Measurements from ENCODE around the gene HIF3A. TPM values are rescaled to one million over a fixed set of nuclear protein-coding genes. Genes with fewer than 3 reads are reported as not detected.
"Not testable (repeated sequence)": the region's sequence is repeated elsewhere in the genome, so short reads cannot be mapped to it uniquely, and the experiment has no call there.

The HIF3A gene
- total and polyA plus RNA-seq, 2 experiments from 2014 or later = 54.6 to 149 TPM

DNA sequence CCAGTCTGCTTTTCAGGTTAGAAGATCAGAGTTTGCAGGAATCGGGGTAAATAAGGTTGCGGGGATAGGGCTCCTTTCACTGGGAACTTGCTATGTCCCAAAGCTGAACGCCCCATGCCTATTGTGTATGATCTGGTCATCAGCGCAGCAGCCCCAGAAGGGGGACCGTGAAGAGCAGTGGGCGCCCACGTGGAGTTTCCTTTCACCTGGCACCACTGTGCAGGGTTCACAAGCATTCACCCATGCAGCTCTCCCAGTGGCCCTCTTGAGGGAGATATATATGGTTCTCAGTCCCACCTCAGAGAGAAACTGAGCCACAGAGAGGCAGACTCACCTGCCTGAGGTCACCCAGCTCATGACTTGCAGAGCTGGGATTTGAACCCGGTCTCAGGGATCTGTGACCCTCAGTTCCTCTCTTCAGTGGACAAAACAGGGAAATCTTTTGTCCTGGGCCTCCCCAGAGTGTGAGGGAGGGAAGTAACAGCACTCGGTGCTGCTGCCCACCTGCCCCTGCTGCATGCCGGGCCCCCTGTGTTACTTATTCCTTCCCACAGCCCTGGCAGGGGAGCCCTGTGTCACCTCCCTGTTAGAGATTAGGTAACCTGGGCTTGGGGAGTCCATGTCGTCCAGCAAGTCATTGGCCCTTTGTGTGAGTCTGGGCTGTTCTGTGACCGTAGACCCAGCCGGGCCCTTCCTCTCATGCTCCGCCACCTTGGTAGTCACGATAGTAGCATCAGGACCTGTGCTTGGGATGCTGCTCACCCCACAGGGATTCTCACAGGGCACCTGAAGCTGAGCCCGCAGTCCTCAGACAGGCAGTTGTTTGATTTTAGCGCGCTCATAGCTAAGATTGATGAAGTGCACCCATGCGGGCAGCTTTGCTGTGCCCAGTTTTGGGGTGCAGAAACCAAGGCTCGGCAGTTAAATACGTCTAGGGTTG is 78.0 kb downstream of the HIF3A start:
- TF ChIP-seq, protein P1, sequence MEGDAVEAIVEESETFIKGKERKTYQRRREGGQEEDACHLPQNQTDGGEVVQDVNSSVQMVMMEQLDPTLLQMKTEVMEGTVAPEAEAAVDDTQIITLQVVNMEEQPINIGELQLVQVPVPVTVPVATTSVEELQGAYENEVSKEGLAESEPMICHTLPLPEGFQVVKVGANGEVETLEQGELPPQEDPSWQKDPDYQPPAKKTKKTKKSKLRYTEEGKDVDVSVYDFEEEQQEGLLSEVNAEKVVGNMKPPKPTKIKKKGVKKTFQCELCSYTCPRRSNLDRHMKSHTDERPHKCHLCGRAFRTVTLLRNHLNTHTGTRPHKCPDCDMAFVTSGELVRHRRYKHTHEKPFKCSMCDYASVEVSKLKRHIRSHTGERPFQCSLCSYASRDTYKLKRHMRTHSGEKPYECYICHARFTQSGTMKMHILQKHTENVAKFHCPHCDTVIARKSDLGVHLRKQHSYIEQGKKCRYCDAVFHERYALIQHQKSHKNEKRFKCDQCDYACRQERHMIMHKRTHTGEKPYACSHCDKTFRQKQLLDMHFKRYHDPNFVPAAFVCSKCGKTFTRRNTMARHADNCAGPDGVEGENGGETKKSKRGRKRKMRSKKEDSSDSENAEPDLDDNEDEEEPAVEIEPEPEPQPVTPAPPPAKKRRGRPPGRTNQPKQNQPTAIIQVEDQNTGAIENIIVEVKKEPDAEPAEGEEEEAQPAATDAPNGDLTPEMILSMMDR (IDR thresholded peaks at IDR 0.05; ENCODE audit: poor library complexity) = no peak
- TF ChIP-seq EZH2phosphoT487 (IDR thresholded peaks at IDR 0.05; ENCODE audit: low read depth, severe bottlenecking, unreplicated experiment) (no peak), EZH2 (IDR thresholded peaks at IDR 0.05; ENCODE audit: borderline replicate concordance) (no peak)
- H3K9me2 ChIP-seq (replicated peaks; ENCODE audit: insufficient read depth) = no peaks in the 10 kb centered on the region
- H3K27me3 ChIP-seq = no peaks in the 10 kb centered on the region
- no peak overlapping the region for H3K4me3 ChIP-seq
- no peak overlapping the region for H3K27ac ChIP-seq
- peaks cover 24% of the 10 kb centered on the region for H3K4me1 ChIP-seq (ENCODE audit: insufficient read depth)
- H3K9me3 ChIP-seq (ENCODE audit: low read depth) = no peaks in the 10 kb centered on the region
- H3K36me3 ChIP-seq (replicated peaks; ENCODE audit: insufficient read depth, low read depth) = no peaks in the 10 kb centered on the region
- peaks cover 13% of the 10 kb centered on the region for H4K20me1 ChIP-seq (ENCODE audit: insufficient read depth, poor library complexity, severe bottlenecking)
- WGBS (ENCODE audit: low lambda C conversion rate, missing lambda C conversion rate) = 89% methylated on average over 18 of the region's 21 CpGs
- peaks cover 33% of the 10 kb centered on the region for H3K79me2 ChIP-seq
- no peak overlapping the region for H3K4me2 ChIP-seq
- peak; percentile 3 for DNase-seq (ENCODE audit: low spot score)
- H2AFZ ChIP-seq = no peak overlapping the region

GRCh38 chr19:46375476-46376067 is 78.7 kb downstream of the HIF3A start:
- peaks cover 37% of the 10 kb centered on the region for H3K79me2 ChIP-seq
- H3K4me3 ChIP-seq; H3K4me2 ChIP-seq; H3K27ac ChIP-seq; DNase-seq (ENCODE audit: low spot score); H4K20me1 ChIP-seq (ENCODE audit: insufficient read depth, poor library complexity, severe bottlenecking); H3K9me3 ChIP-seq (ENCODE audit: low read depth); H3K27me3 ChIP-seq; H2AFZ ChIP-seq; H3K9me2 ChIP-seq (replicated peaks; ENCODE audit: insufficient read depth); H3K36me3 ChIP-seq (replicated peaks; ENCODE audit: insufficient read depth, low read depth): not testable (repeated sequence)
- H3K4me1 ChIP-seq (ENCODE audit: insufficient read depth) = peaks cover 24% of the 10 kb centered on the region
- WGBS (ENCODE audit: low lambda C conversion rate, missing lambda C conversion rate) = 97% methylated on average over 22 of the region's 22 CpGs

DNA sequence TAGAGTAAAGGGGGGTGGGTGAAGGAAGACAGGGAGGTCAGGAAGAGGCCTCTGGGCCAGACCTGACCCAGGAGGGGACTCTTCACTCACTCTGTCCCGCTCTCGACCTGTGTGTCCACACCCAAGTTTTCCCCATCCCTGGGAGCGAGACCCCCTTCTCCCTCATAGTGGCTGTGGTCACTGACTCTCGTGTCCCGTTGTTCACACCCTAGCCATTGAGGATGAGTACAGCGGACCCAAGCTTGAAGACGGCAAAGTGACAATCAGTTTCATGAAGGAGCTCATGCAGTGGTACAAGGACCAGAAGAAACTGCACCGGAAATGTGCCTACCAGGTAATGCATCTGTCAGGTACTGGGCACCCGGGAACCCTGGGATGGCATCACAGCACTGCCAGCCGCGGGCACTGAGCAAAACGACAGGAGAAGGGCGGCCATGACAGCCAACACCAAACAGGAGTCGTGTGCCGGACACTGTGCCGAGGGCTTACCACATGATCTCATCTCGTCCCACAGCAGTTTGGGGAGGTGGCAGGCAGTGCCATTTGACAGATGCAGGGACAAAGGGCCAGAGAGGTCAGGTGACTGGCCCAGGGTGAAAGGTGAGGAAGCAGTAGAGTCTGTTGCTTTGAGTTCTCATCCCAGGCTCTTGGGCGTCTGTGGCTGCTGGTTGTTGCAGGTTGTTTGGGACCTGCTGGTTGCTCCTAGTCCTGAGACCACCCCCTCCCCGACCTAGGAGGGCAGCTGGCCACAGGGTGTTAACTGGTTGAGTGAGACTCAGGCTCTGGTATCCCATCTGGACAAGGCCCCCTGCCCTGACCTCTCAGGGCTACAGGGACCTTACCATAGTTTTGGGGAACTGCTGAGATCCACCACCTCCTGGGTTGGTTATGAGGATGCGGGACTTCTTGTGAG is 79.7 kb downstream of the HIF3A start:
- peaks cover 40% of the 10 kb centered on the region for H3K79me2 ChIP-seq
- no peaks in the 10 kb centered on the region for H3K9me3 ChIP-seq (ENCODE audit: low read depth)
- H3K9me2 ChIP-seq (replicated peaks; ENCODE audit: insufficient read depth) = no peaks in the 10 kb centered on the region
- peaks cover 24% of the 10 kb centered on the region for H3K4me1 ChIP-seq (ENCODE audit: insufficient read depth)
- no peak overlapping the region for H3K4me3 ChIP-seq
- H3K4me2 ChIP-seq = no peak overlapping the region
- no peaks in the 10 kb centered on the region for H3K27me3 ChIP-seq
- peaks cover 10% of the 10 kb centered on the region for H4K20me1 ChIP-seq (ENCODE audit: insufficient read depth, poor library complexity, severe bottlenecking)
- WGBS (ENCODE audit: low lambda C conversion rate, missing lambda C conversion rate) = 96% methylated on average over 20 of the region's 20 CpGs
- peaks cover 6% of the 10 kb centered on the region for H3K36me3 ChIP-seq (replicated peaks; ENCODE audit: insufficient read depth, low read depth)
- H2AFZ ChIP-seq = no peak overlapping the region
- TF ChIP-seq, protein P1 (IDR thresholded peaks at IDR 0.05; ENCODE audit: poor library complexity) = no peak
- TF ChIP-seq EZH2 (IDR thresholded peaks at IDR 0.05; ENCODE audit: borderline replicate concordance) (no peak), EZH2phosphoT487 (IDR thresholded peaks at IDR 0.05; ENCODE audit: low read depth, severe bottlenecking, unreplicated experiment) (no peak)
- H3K27ac ChIP-seq = no peak overlapping the region
- no peak for DNase-seq (ENCODE audit: low spot score)

All from hepatocyte (in vitro differentiated cells).